Muscle of arm (tissue), 12 donors: ENCODE results near the gene IFT88. TPM values are rescaled to one million over a fixed set of nuclear protein-coding genes. Genes with fewer than 3 reads are reported as not detected.

Source experiments
- polyA plus RNA-seq, 12 donors: library from polyadenylated mRNA; unstranded; fragments of 120-200 nt; gene quantifications; one replicate each; pipeline ENCODE4 v1.2.1, GENCODE V29; 2013; ENCODE audit not compliant: insufficient read length in 12 of 12

IFT88 gene
- polyA plus RNA-seq, 12 donors, result 12.6 to 27.8 (median 16.8) TPM; not detected in 1

Other genes starting within 250 kb of the IFT88 start
- 10 to 100 TPM in 11 of 12 donors, not detected in 1; 20.7 to 33.5 (median 25.2) TPM for gene CRYL1, start 41.3 kb upstream of the IFT88 start, polyA plus RNA-seq
- gene IL17D, start 136.5 kb downstream of the IFT88 start, polyA plus RNA-seq, result 10 to 100 TPM in 11 of 12 donors, not detected in 1; 20.7 to 53.0 (median 32.6) TPM
- gene EEF1AKMT1, start 206.8 kb downstream of the IFT88 start, polyA plus RNA-seq, result 10 to 100 TPM in 9 of 12 donors, 1 to 10 TPM in 1, not detected in 2; 9.9 to 17.1 (median 13.8) TPM